HEK293T (cell line): Measurements from ENCODE around the gene C6orf89.

Experiments used
- BHLHE40 ChIP-seq: fragments of 450-650 bp; IDR thresholded peaks from 2 replicates; pipeline ENCODE4 v1.6.1; 2016; ENCODE audit warnings: mild to moderate bottlenecking, moderate library complexity, borderline replicate concordance
- CTBP1 ChIP-seq: fragments of 450-650 bp; IDR thresholded peaks from 2 replicates; pipeline ENCODE4 v1.6.1; 2016; ENCODE audit warnings: borderline replicate concordance
- FOXA1 ChIP-seq: fragments of 450-650 bp; IDR thresholded peaks from 2 replicates; pipeline ENCODE4 v1.6.1; 2016; ENCODE audit warnings: mild to moderate bottlenecking
- FOXK2 ChIP-seq: fragments of 450-650 bp; IDR thresholded peaks from 2 replicates; pipeline ENCODE4 v1.6.1; 2016; ENCODE audit warnings: mild to moderate bottlenecking
- FOXM1 ChIP-seq: fragments of 450-650 bp; IDR thresholded peaks from 2 replicates; pipeline ENCODE4 v1.6.1; 2017; ENCODE audit warnings: mild to moderate bottlenecking, borderline replicate concordance
- HDGF ChIP-seq: fragments of 450-650 bp; IDR thresholded peaks from 2 replicates; pipeline ENCODE4 v1.6.1; 2017; ENCODE audit warnings: antibody characterized with exemption, borderline replicate concordance
- L3MBTL2 ChIP-seq: fragments of 450-650 bp; conservative IDR thresholded peaks from 2 replicates; pipeline ENCODE4 v1.6.1; 2016; ENCODE audit warnings: mild to moderate bottlenecking
- NFRKB ChIP-seq: fragments of 450-650 bp; IDR thresholded peaks from 2 replicates; pipeline ENCODE4 v1.6.1; 2016; ENCODE audit warnings: mild to moderate bottlenecking, moderate library complexity
- TARDBP ChIP-seq: fragments of 450-650 bp; IDR thresholded peaks from 2 replicates; pipeline ENCODE4 v1.6.1; 2016

DNA sequence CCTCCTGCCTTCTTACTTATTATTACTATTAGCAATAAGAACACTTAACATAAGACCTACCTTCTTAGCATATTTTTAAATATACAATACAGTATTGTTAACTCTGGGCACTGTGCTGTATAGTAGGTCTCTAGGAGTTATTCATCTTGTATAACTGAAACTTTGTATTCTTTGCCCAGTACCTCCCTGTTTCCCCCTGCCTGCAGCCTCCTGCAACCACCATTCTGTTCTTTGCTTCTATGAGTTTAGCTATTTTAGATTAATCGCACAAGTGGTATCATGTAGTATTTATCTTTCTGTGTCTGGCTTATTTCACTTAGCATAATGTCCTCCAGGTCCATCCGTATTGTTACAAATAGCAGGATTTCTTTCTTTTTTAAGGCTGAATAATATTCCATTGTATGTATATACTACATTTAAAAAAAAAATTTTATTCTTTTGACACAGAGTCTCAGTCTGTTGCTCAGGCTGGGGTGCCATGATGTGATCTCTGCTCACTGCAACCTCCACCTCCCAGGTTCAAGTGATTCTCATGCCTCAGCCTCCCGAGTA, 4.4 kb downstream of the C6orf89 start:
- TF ChIP-seq FOXK2 (no peak), BHLHE40 (no peak), FOXM1 (no peak), L3MBTL2 (no peak), HDGF (no peak), CTBP1 (no peak), NFRKB (no peak), TARDBP (no peak), FOXA1 (no peak)
